Measurements from ENCODE around the gene FAM234B. TPM values are rescaled to one million over a fixed set of nuclear protein-coding genes. Genes with fewer than 3 reads are reported as not detected.

The FAM234B gene
- polyA plus RNA-seq, 1 donor from 2014 or later: 20.5 TPM

DNA sequence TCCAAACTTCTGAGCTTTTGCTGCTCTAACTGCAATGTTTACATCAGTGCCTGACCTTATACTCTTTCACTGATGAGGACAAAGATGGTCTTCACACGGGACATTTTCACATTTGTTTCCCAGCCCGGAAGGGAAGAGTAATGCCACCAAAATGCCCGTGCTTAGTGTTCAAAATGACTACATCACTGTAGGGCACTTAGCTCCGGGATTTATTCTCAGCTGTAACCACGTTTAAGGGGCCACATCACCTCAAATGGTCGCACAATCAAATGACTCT lies 56.4 kb downstream of the FAM234B start:
- peak overlapping the region; percentile 75 for H3K9ac ChIP-seq (ENCODE audit: low read length)
- TF ChIP-seq TAF1 (IDR thresholded peaks at IDR 0.05; ENCODE audit: low read depth) (no peak), POLR2AphosphoS5 (IDR thresholded peaks at IDR 0.05) (no peak), MXI1 (conservative IDR thresholded peaks at IDR 0.05; ENCODE audit: poor library complexity, severe bottlenecking) (no peak), SMC3 (conservative IDR thresholded peaks at IDR 0.05; ENCODE audit: poor library complexity) (no peak), EZH2 (IDR thresholded peaks at IDR 0.05; ENCODE audit: borderline replicate concordance, insufficient read depth, low read length, poor library complexity, severe bottlenecking) (no peak), RAD21 (conservative IDR thresholded peaks at IDR 0.05) (no peak), EP300 (conservative IDR thresholded peaks at IDR 0.05; ENCODE audit: poor library complexity, severe bottlenecking) (no peak)
- TF ChIP-seq, protein P1, sequence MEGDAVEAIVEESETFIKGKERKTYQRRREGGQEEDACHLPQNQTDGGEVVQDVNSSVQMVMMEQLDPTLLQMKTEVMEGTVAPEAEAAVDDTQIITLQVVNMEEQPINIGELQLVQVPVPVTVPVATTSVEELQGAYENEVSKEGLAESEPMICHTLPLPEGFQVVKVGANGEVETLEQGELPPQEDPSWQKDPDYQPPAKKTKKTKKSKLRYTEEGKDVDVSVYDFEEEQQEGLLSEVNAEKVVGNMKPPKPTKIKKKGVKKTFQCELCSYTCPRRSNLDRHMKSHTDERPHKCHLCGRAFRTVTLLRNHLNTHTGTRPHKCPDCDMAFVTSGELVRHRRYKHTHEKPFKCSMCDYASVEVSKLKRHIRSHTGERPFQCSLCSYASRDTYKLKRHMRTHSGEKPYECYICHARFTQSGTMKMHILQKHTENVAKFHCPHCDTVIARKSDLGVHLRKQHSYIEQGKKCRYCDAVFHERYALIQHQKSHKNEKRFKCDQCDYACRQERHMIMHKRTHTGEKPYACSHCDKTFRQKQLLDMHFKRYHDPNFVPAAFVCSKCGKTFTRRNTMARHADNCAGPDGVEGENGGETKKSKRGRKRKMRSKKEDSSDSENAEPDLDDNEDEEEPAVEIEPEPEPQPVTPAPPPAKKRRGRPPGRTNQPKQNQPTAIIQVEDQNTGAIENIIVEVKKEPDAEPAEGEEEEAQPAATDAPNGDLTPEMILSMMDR (IDR thresholded peaks at IDR 0.05; ENCODE audit: poor library complexity, severe bottlenecking): no peak
- TF ChIP-seq, protein P2, sequence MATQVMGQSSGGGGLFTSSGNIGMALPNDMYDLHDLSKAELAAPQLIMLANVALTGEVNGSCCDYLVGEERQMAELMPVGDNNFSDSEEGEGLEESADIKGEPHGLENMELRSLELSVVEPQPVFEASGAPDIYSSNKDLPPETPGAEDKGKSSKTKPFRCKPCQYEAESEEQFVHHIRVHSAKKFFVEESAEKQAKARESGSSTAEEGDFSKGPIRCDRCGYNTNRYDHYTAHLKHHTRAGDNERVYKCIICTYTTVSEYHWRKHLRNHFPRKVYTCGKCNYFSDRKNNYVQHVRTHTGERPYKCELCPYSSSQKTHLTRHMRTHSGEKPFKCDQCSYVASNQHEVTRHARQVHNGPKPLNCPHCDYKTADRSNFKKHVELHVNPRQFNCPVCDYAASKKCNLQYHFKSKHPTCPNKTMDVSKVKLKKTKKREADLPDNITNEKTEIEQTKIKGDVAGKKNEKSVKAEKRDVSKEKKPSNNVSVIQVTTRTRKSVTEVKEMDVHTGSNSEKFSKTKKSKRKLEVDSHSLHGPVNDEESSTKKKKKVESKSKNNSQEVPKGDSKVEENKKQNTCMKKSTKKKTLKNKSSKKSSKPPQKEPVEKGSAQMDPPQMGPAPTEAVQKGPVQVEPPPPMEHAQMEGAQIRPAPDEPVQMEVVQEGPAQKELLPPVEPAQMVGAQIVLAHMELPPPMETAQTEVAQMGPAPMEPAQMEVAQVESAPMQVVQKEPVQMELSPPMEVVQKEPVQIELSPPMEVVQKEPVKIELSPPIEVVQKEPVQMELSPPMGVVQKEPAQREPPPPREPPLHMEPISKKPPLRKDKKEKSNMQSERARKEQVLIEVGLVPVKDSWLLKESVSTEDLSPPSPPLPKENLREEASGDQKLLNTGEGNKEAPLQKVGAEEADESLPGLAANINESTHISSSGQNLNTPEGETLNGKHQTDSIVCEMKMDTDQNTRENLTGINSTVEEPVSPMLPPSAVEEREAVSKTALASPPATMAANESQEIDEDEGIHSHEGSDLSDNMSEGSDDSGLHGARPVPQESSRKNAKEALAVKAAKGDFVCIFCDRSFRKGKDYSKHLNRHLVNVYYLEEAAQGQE (IDR thresholded peaks at IDR 0.05; ENCODE audit: borderline replicate concordance): no peak
- no peaks in the 10 kb centered on the region for H4K20me1 ChIP-seq (ENCODE audit: insufficient read depth)
- no peak overlapping the region for H3K4me2 ChIP-seq (ENCODE audit: low read length)
- H3F3A ChIP-seq (ENCODE audit: insufficient read depth, low read length, poor library complexity, severe bottlenecking): peaks cover 4% of the 10 kb centered on the region
- no peaks in the 10 kb centered on the region for H3K79me2 ChIP-seq (replicated peaks; ENCODE audit: insufficient read depth, low read length)
- H3K27ac ChIP-seq (ENCODE audit: low read length): peak overlapping the region; percentile 76
- no peaks in the 10 kb centered on the region for H3K9me3 ChIP-seq (ENCODE audit: low read length)
- no peaks in the 10 kb centered on the region for H3K27me3 ChIP-seq (ENCODE audit: insufficient read depth, low read depth, low read length)
- peak overlapping the region; percentile 68 for H3K4me3 ChIP-seq (ENCODE audit: low read length)
- no peaks in the 10 kb centered on the region for H3K36me3 ChIP-seq (ENCODE audit: insufficient read depth, low read length)
- H3K9me2 ChIP-seq (ENCODE audit: insufficient read depth, low read length): no peaks in the 10 kb centered on the region
- H2AFZ ChIP-seq (ENCODE audit: low read depth, low read length): peak overlapping the region; percentile 66

DNA sequence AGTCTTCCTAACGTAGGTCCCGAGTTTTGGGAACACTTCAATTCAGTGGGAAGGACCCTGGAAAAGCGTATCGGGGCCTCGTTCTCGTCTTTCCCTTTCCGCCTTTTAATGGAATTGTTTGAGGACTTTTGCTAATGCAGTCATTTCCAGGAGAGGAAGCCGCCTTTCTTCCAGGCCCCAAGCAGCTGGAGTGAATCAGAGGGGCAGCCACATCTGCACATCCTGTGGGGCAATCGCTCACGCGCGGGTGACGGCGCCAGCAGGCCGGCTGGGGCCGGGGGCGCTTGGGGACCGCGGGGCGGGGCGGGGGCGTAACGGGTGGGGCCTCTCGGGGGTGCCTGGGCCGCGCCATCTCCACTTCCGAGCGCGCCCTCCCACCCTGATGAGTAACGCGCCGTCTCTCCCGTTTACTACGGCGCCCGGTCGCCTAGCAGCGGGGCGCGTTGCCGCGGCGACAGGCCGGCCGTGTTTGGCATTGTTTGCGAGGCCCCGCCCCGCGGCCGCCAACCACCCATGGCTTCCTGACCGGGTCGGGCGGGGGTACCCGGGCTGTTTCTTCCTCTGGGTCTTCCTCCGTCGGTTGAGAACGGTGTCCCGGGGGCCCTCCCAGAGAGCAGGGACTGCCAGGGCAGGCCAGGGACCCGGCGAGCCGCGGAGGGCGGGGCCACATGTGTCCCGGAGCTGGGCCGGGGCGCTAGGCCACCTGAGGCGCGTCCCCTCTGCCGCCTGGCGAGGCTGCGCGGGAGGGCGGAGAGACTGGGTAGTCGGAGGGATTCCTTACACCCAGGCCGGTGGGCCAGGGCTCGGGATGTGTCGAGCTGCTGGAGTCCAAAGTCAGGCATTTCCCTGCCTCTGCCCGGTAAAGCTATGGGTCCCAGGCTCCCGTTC lies 56.9 kb downstream of the FAM234B start:
- no peaks in the 10 kb centered on the region for H3K36me3 ChIP-seq (ENCODE audit: insufficient read depth, low read length)
- peak overlapping the region; percentile 76 for H3K27ac ChIP-seq (ENCODE audit: low read length)
- H2AFZ ChIP-seq (ENCODE audit: low read depth, low read length): peak overlapping the region; percentile 81
- peak overlapping the region; percentile 68 for H3K4me3 ChIP-seq (ENCODE audit: low read length)
- H3K4me2 ChIP-seq (ENCODE audit: low read length): peak overlapping the region; percentile 32
- no peaks in the 10 kb centered on the region for H3K9me2 ChIP-seq (ENCODE audit: insufficient read depth, low read length)
- H3F3A ChIP-seq (ENCODE audit: insufficient read depth, low read length, poor library complexity, severe bottlenecking): peaks cover 4% of the 10 kb centered on the region
- H3K79me2 ChIP-seq (replicated peaks; ENCODE audit: insufficient read depth, low read length): no peaks in the 10 kb centered on the region
- no peaks in the 10 kb centered on the region for H3K9me3 ChIP-seq (ENCODE audit: low read length)
- TF ChIP-seq, protein P2 (IDR thresholded peaks at IDR 0.05; ENCODE audit: borderline replicate concordance): no peak
- TF ChIP-seq RAD21 (conservative IDR thresholded peaks at IDR 0.05): no peak
- TF ChIP-seq, protein P1 (IDR thresholded peaks at IDR 0.05; ENCODE audit: poor library complexity, severe bottlenecking): no peak
- TF ChIP-seq POLR2AphosphoS5 (IDR thresholded peaks at IDR 0.05): peak; percentile 80
- TF ChIP-seq TAF1 (IDR thresholded peaks at IDR 0.05; ENCODE audit: low read depth): no peak
- TF ChIP-seq EZH2 (IDR thresholded peaks at IDR 0.05; ENCODE audit: borderline replicate concordance, insufficient read depth, low read length, poor library complexity, severe bottlenecking): no peak
- peak; percentile 76 for TF ChIP-seq EP300 (conservative IDR thresholded peaks at IDR 0.05; ENCODE audit: poor library complexity, severe bottlenecking)
- peak; percentile 83 for TF ChIP-seq MXI1 (conservative IDR thresholded peaks at IDR 0.05; ENCODE audit: poor library complexity, severe bottlenecking)
- H3K27me3 ChIP-seq (ENCODE audit: insufficient read depth, low read depth, low read length): no peaks in the 10 kb centered on the region
- H3K9ac ChIP-seq (ENCODE audit: low read length): peak overlapping the region; percentile 75
- no peaks in the 10 kb centered on the region for H4K20me1 ChIP-seq (ENCODE audit: insufficient read depth)
